ENCODE data around the gene EDA.

DNA sequence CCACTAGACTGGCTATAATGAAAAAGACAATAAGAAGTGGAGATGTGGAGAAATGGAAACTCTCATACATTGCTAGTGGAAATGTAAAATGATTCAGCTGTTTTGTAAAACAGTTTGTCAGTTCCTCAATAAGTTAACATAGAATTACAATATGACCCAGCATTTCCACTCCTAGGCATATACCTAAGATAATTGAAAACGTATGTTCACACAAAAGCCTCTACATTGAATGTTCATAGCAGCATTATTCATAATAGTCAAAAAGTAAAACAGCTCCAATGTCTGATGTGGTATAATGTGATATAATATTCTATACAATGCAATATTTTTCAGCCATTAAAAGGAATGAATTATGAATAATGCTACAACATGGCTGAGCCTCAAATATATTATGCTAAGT is 10.2 kb downstream of the EDA start:
- TF ChIP-seq, protein P1, sequence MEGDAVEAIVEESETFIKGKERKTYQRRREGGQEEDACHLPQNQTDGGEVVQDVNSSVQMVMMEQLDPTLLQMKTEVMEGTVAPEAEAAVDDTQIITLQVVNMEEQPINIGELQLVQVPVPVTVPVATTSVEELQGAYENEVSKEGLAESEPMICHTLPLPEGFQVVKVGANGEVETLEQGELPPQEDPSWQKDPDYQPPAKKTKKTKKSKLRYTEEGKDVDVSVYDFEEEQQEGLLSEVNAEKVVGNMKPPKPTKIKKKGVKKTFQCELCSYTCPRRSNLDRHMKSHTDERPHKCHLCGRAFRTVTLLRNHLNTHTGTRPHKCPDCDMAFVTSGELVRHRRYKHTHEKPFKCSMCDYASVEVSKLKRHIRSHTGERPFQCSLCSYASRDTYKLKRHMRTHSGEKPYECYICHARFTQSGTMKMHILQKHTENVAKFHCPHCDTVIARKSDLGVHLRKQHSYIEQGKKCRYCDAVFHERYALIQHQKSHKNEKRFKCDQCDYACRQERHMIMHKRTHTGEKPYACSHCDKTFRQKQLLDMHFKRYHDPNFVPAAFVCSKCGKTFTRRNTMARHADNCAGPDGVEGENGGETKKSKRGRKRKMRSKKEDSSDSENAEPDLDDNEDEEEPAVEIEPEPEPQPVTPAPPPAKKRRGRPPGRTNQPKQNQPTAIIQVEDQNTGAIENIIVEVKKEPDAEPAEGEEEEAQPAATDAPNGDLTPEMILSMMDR (IDR thresholded peaks at IDR 0.05) = no peak
- TF ChIP-seq EZH2phosphoT487 (IDR thresholded peaks at IDR 0.05) (no peak), EZH2 (IDR thresholded peaks at IDR 0.05) (no peak)
